ENCODE measurements around the gene NUP188.

The NUP188 gene

GRCh38 chr9:129040113-129040643, 92.7 kb downstream of the NUP188 start:
- TF ChIP-seq CTCF (IDR thresholded peaks at IDR 0.05; ENCODE audit: low read depth, low read length): no peak
- no peak for DNase-seq (ENCODE audit: extremely low read depth, low read depth)

GRCh38 chr9:129042016-129042415, 94.5 kb downstream of the NUP188 start:
- TF ChIP-seq CTCF (IDR thresholded peaks at IDR 0.05; ENCODE audit: low read depth, low read length): no peak
- no peak for DNase-seq (ENCODE audit: extremely low read depth, low read depth)

GRCh38 chr9:129052592-129052991, 105.1 kb downstream of the NUP188 start:
- no peak for DNase-seq (ENCODE audit: extremely low read depth, low read depth)
- no peak for TF ChIP-seq CTCF (IDR thresholded peaks at IDR 0.05; ENCODE audit: low read depth, low read length)

- no peak for TF ChIP-seq CTCF (IDR thresholded peaks at IDR 0.05; ENCODE audit: low read depth, low read length)
- no peak for DNase-seq (ENCODE audit: extremely low read depth, low read depth)
These were observed 105.5 kb downstream of the NUP188 start for GRCh38 chr9:129053020-129053419.

- no peak for TF ChIP-seq CTCF (IDR thresholded peaks at IDR 0.05; ENCODE audit: low read depth, low read length)
These were observed 106.8 kb downstream of the NUP188 start for GRCh38 chr9:129054163-129054851.

More at GRCh38 chr9:129054163-129054851, 106.8 kb downstream of the NUP188 start:
- DNase-seq (ENCODE audit: extremely low read depth, low read depth): no peak
